HepG2 (cell line): Measurements from ENCODE around the gene NIT2. TPM values are rescaled to one million over a fixed set of nuclear protein-coding genes. Genes with fewer than 3 reads are reported as not detected.
A peak's percentile ranks its signal among the peaks of the same experiment; 100 is the strongest.

Experiments used
- BATF2 ChIP-seq: sonication (generic); formaldehyde crosslinking; IDR thresholded peaks from 2 replicates; pipeline ENCODE4 v1.8.0; 2022; ENCODE audit warnings: mild to moderate bottlenecking, missing genetic modification reagents, moderate library complexity
- CENPT ChIP-seq: sonication (generic); formaldehyde crosslinking; IDR thresholded peaks from 2 replicates; pipeline ENCODE4 v1.8.0; 2022; ENCODE audit warnings: low read depth, mild to moderate bottlenecking, moderate library complexity, missing genetic modification reagents
- ELF4 ChIP-seq: sonication (generic); formaldehyde crosslinking; IDR thresholded peaks from 2 replicates; pipeline ENCODE4 v1.5.0; 2020; ENCODE audit warnings: missing genetic modification reagents, mild to moderate bottlenecking, moderate library complexity, borderline replicate concordance
- ERF ChIP-seq: IDR thresholded peaks from 2 replicates; pipeline ENCODE4 v1.6.1; 2018; ENCODE audit warnings: missing biosample characterization, missing genetic modification reagents
- HNRNPK ChIP-seq: fragments of 200-400 bp; formaldehyde crosslinking; IDR thresholded peaks from 2 replicates; pipeline ENCODE4 v1.6.1; 2018; ENCODE audit warnings: low read length, low read depth, moderate library complexity, mild to moderate bottlenecking; ENCODE audit not compliant: poor library complexity, severe bottlenecking
- IRX3 ChIP-seq: sonication (generic); formaldehyde crosslinking; IDR thresholded peaks from 2 replicates; pipeline ENCODE4 v1.8.1; 2023; ENCODE audit warnings: mild to moderate bottlenecking, low read depth, missing genetic modification reagents, borderline replicate concordance
- KLF11 ChIP-seq: IDR thresholded peaks from 2 replicates; pipeline ENCODE4 v1.6.1; 2016; ENCODE audit warnings: missing compliant biosample characterization
- NFKB2 ChIP-seq: sonication (generic); formaldehyde crosslinking; IDR thresholded peaks from 2 replicates; pipeline ENCODE4 v1.4.0; 2020; ENCODE audit warnings: missing genetic modification reagents, borderline replicate concordance
- PRMT3 ChIP-seq: sonication (generic); formaldehyde crosslinking; IDR thresholded peaks from 2 replicates; pipeline ENCODE4 v1.8.1; 2022; ENCODE audit warnings: low read depth, mild to moderate bottlenecking, moderate library complexity, missing genetic modification reagents, borderline replicate concordance
- YY1 ChIP-seq: IDR thresholded peaks from 2 replicates; pipeline ENCODE4 v1.6.1; 2011; ENCODE audit warnings: low read length, low read depth, moderate library complexity, mild to moderate bottlenecking; ENCODE audit not compliant: insufficient read depth, insufficient replicate concordance
- ZNF207 ChIP-seq: fragments of 450-650 bp; IDR thresholded peaks from 2 replicates; pipeline ENCODE4 v1.6.1; 2016; ENCODE audit warnings: antibody characterized with exemption, borderline replicate concordance
- ZNF326 ChIP-seq: sonication (generic); formaldehyde crosslinking; IDR thresholded peaks from 2 replicates; pipeline ENCODE4 v1.4.0; 2020; ENCODE audit warnings: missing genetic modification reagents, borderline replicate concordance
- ZNF530 ChIP-seq: sonication (generic); formaldehyde crosslinking; IDR thresholded peaks from 2 replicates; pipeline ENCODE4 v1.5.0; 2020; ENCODE audit warnings: low read depth, mild to moderate bottlenecking, missing genetic modification reagents
- ZNF7 ChIP-seq: IDR thresholded peaks from 2 replicates; pipeline ENCODE4 v1.6.1; 2016; ENCODE audit warnings: missing biosample characterization, missing genetic modification reagents
- ZNF766 ChIP-seq: sonication (generic); formaldehyde crosslinking; IDR thresholded peaks from 2 replicates; pipeline ENCODE4 v1.5.0; 2020; ENCODE audit warnings: missing genetic modification reagents, borderline replicate concordance
- ZSCAN25 ChIP-seq: sonication (generic); formaldehyde crosslinking; IDR thresholded peaks from 2 replicates; pipeline ENCODE4 v1.8.0; 2022; ENCODE audit warnings: mild to moderate bottlenecking, missing genetic modification reagents
- ZSCAN29 ChIP-seq: sonication (generic); formaldehyde crosslinking; conservative IDR thresholded peaks from 2 replicates; pipeline ENCODE4 v1.4.0; 2020; ENCODE audit warnings: mild to moderate bottlenecking, missing genetic modification reagents
- polyA plus RNA-seq, 8 experiments: library from polyadenylated mRNA; depleted of rRNA in 3 of 8; stranded (reverse) in 7 of 8; unstranded in 1 of 8; fragments of >200 nt; fragmentation: Illumina TruSeq in 4 of 8; extraction: Trizol in 4 of 8; gene quantifications; 2 replicates each; pipeline versions ENCODE4 v1.2.1 to v1.2.3, GENCODE V29; 2011 to 2016; ENCODE audit warnings: low read depth in 4 of 8, missing spikeins in 1 of 8, mixed read lengths in 1 of 8; ENCODE audit not compliant: insufficient read depth in 1 of 8
- total RNA-seq, 5 experiments: library from RNA; depleted of rRNA; stranded (reverse); fragments of >200 nt; fragmentation: Illumina TruSeq; extraction: Trizol; gene quantifications; 2 replicates each; pipeline ENCODE4 v1.2.3, GENCODE V29; 2016; ENCODE audit warnings: low read depth in 1 of 5
- TF ChIP-seq, protein P1 (sequence below): fragments of 450-650 bp; IDR thresholded peaks from 2 replicates; pipeline ENCODE4 v1.6.1; 2017
- TF ChIP-seq, protein P2 (sequence below): sonication (generic); formaldehyde crosslinking; IDR thresholded peaks from 2 replicates; pipeline ENCODE4 v1.4.0; 2020; ENCODE audit warnings: missing genetic modification reagents
- TF ChIP-seq, protein P3 (sequence below): sonication (generic); formaldehyde crosslinking; IDR thresholded peaks from 2 replicates; pipeline ENCODE4 v1.8.0; 2022; ENCODE audit warnings: missing genetic modification reagents, mild to moderate bottlenecking, inconsistent platforms, borderline replicate concordance

NIT2 gene
- total and polyA plus RNA-seq, 2 of the 13 experiments (the other 11 are each of a cell fraction or from before 2014, with no cell fraction given), result 43.4 to 49.1 TPM

DNA sequence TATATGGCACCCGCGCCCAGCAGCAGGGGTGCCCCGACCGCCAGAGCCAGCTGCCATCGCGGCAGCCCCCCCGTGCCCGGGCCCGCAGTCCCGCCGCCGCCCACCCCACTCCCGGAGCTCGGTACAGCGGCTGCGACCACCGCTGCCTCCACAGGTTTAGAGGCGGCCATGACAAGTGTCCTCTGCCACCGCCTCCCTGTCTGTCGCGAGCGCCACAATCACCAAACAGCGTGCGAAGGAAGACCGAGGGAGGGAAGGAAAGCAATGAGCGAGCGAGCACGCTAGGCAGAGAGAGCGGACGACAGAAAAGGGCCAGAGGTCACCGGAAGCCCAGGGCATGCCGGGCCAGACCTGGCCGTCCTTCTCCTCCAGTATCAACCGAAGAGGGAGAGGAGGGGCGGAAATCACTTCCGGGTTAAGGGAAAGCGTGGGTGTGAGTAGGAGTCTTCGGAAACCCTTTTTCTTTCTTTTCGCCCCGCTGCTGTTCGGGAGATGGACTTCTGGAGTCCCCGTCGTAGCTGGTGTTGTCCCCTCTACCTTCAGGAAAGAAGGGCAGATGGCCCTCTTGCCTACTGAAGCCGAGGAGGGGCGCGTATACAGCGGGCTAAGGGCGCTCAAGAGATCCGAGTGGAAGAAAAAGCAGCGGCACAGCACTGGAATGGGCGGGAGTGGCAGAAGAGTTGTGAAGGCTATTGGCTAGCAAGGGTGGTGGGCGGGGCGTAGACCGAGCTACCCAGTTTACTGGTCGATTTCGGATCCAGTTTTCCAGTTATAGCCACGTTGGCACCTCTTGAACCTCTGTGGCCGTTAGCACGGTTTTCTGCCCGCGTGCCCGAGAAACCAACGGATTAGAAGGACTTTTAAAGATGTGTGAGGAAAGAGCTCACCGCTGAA lies 66.5 kb downstream of the NIT2 start, which contains the start of the genes LNP1 and TOMM70 (continued):
- TF ChIP-seq YY1, result peak; percentile 47
- TF ChIP-seq, protein P1, sequence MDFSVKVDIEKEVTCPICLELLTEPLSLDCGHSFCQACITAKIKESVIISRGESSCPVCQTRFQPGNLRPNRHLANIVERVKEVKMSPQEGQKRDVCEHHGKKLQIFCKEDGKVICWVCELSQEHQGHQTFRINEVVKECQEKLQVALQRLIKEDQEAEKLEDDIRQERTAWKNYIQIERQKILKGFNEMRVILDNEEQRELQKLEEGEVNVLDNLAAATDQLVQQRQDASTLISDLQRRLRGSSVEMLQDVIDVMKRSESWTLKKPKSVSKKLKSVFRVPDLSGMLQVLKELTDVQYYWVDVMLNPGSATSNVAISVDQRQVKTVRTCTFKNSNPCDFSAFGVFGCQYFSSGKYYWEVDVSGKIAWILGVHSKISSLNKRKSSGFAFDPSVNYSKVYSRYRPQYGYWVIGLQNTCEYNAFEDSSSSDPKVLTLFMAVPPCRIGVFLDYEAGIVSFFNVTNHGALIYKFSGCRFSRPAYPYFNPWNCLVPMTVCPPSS, result no peak
- TF ChIP-seq ZSCAN25 (CRISPR knock-in tag), result peak; percentile 66; the same call in 1 of the 2 replicates
- TF ChIP-seq IRX3 (CRISPR knock-in tag), result no peak; the same call in 1 of the 2 replicates
- TF ChIP-seq ZNF7, result 0 out of 2 replicates have a peak, but pooled peaks have one; percentile 7
- TF ChIP-seq, protein P2, sequence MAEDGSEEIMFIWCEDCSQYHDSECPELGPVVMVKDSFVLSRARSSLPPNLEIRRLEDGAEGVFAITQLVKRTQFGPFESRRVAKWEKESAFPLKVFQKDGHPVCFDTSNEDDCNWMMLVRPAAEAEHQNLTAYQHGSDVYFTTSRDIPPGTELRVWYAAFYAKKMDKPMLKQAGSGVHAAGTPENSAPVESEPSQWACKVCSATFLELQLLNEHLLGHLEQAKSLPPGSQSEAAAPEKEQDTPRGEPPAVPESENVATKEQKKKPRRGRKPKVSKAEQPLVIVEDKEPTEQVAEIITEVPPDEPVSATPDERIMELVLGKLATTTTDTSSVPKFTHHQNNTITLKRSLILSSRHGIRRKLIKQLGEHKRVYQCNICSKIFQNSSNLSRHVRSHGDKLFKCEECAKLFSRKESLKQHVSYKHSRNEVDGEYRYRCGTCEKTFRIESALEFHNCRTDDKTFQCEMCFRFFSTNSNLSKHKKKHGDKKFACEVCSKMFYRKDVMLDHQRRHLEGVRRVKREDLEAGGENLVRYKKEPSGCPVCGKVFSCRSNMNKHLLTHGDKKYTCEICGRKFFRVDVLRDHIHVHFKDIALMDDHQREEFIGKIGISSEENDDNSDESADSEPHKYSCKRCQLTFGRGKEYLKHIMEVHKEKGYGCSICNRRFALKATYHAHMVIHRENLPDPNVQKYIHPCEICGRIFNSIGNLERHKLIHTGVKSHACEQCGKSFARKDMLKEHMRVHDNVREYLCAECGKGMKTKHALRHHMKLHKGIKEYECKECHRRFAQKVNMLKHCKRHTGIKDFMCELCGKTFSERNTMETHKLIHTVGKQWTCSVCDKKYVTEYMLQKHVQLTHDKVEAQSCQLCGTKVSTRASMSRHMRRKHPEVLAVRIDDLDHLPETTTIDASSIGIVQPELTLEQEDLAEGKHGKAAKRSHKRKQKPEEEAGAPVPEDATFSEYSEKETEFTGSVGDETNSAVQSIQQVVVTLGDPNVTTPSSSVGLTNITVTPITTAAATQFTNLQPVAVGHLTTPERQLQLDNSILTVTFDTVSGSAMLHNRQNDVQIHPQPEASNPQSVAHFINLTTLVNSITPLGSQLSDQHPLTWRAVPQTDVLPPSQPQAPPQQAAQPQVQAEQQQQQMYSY (CRISPR knock-in tag), result 0 out of 2 replicates have a peak, but pooled peaks have one; percentile 31
- no peak; the same call in 1 of the 2 replicates for TF ChIP-seq CENPT (CRISPR knock-in tag)
- peak; percentile 71; the same call in 1 of the 2 replicates for TF ChIP-seq ZNF766
- TF ChIP-seq ZNF326 (CRISPR knock-in tag), result no peak
- TF ChIP-seq HNRNPK, result no peak
- no peak for TF ChIP-seq ELF4 (CRISPR knock-in tag)
- TF ChIP-seq ZNF207, result no peak
- peak; percentile 84; the same call in 1 of the 2 replicates for TF ChIP-seq PRMT3 (CRISPR knock-in tag)
- 0 out of 2 replicates have a peak, but pooled peaks have one; percentile 42 for TF ChIP-seq ZSCAN29
- no peak; the same call in none of the 2 replicates for TF ChIP-seq NFKB2 (CRISPR knock-in tag)
- TF ChIP-seq BATF2, result no peak
- TF ChIP-seq ERF (CRISPR knock-in tag), result 0 out of 2 replicates have a peak, but pooled peaks have one; percentile 27
- no peak for TF ChIP-seq KLF11
- TF ChIP-seq, protein P3, sequence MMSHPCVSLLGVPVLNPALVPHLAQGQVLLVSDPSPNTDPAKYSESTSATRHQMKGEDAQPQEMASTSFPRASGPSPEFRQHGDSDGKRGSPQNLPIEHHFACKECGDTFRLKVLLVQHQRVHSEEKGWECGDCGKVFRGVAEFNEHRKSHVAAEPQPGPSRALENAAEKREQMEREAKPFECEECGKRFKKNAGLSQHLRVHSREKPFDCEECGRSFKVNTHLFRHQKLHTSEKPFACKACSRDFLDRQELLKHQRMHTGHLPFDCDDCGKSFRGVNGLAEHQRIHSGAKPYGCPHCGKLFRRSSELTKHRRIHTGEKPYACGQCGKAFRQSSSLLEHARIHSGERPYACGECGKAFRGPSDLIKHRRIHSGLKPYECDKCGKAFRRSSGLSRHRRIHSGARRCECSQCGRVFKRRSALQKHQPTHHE, result peak; percentile 71; the same call in 1 of the 2 replicates
- no peak for TF ChIP-seq ZNF530
